ENCODE results near the gene NUBPL.

The NUBPL gene

DNA sequence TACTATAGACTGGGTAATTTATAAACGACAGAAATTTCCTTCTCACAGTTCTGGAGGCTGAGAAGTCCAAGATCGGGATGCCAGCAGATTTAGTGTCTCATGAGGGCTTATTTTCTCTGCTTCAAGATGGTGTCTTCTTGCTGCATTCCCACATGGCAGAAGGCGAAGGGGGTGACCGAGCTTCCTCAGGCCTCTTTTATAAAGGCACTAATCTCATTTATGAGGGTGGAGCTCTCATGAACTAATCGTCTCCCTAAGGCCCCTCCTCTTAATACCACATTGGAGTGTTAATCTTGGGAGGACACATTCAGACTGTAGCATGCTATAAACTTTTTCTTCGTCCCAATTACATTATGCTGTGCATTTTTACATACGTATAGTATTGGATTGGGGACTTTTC is 315.5 kb downstream of the NUBPL start:
- Histone ChIP-seq H3K4me3 (no peak overlapping the region), H3K27ac (peak overlapping the region in 1 of 2 donors; percentile 42)
- no peak for DNase-seq (ENCODE audit: low spot score)
- no peak for TF ChIP-seq CTCF (IDR thresholded peaks at IDR 0.05)

DNA sequence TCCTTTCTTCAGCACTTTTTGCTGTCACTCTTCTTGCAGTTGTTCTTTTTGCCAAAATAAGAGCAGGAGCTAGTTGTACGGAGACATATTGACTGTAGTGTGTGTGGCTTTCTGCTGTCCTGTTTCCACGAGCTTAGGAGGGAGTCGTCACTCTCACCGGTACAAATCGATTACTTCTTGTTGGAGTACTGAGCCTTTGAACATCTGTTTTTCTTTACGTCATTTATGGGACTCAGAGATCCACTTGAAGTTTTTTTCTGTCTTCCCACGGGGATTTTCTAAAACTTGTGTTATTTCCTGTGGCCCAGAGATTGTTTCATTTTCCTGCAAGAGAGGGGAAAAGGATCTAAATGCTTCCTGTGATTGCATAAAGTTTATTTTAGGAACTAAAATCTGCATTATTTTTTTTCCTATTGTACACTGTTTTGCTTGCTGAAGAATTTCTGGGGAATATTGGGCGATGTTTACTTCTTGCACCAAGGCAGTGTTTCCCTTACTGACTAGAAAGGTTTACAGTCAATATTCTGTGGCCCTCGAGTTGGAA is 316.1 kb downstream of the NUBPL start:
- Histone ChIP-seq H3K4me3 (peak overlapping the region; percentile 9), H3K27ac (peak overlapping the region in 1 of 2 donors; percentile 42)
- DNase-seq (ENCODE audit: low spot score): no peak

GRCh38 chr14:31879661-31880348 is 318.6 kb downstream of the NUBPL start:
- no peak for DNase-seq (ENCODE audit: low spot score)
- no peak for TF ChIP-seq CTCF (IDR thresholded peaks at IDR 0.05)
- Histone ChIP-seq H3K27ac (no peak overlapping the region), H3K4me3 (no peak overlapping the region)

More for the DNA sequence above, 316.1 kb downstream of the NUBPL start:
- no peak for TF ChIP-seq CTCF (IDR thresholded peaks at IDR 0.05)

DNA sequence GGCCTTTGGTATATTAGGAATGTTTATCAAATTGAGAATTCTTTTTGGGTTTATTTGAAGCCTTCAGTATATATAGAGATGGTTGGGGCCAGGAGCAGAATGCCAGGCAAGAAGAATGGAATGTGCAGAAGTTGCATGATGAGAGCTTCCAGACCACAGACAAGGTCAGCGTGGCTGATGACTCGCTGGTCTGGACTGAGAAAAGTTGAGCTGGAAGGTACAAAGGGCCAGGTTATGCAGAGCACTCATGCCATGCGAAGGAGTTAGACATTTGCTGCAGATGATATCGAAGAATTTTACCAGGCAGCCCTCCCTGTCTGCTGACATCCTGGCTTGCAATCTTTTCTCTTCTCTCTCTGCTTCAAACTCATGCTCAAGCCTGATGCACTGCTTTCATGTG is 319.7 kb downstream of the NUBPL start:
- DNase-seq (ENCODE audit: low spot score): peak; percentile 46
- no peak for TF ChIP-seq CTCF (IDR thresholded peaks at IDR 0.05)
- Histone ChIP-seq H3K27ac (no peak overlapping the region), H3K4me3 (no peak overlapping the region)

GRCh38 chr14:31881531-31882310 is 320.5 kb downstream of the NUBPL start:
- no peak for DNase-seq (ENCODE audit: low spot score)
- Histone ChIP-seq H3K27ac (no peak overlapping the region), H3K4me3 (no peak overlapping the region)
- TF ChIP-seq CTCF (IDR thresholded peaks at IDR 0.05): no peak

- TF ChIP-seq CTCF (IDR thresholded peaks at IDR 0.05): no peak
- no peak for DNase-seq (ENCODE audit: low spot score)
- H3K4me3 ChIP-seq: no peak overlapping the region
- no peak overlapping the region for H3K27ac ChIP-seq
These were observed 323.0 kb downstream of the NUBPL start for GRCh38 chr14:31884238-31884637.
